GM19351 (cell line): ENCODE data around the gene SURF1.
A peak's percentile ranks its signal among the peaks of the same experiment; 100 is the strongest.
"Not testable (repeated sequence)": the region's sequence is repeated elsewhere in the genome, so short reads cannot be mapped to it uniquely, and the experiment has no call there.

Experiments used
- ATAC-seq: cut with Tn5 transposase; IDR thresholded peaks from one replicate; pipeline ENCODE4 v1.9.1; 2021; ENCODE audit warnings: mild to moderate bottlenecking, moderate library complexity; ENCODE audit not compliant: unreplicated experiment

The SURF1 gene

DNA sequence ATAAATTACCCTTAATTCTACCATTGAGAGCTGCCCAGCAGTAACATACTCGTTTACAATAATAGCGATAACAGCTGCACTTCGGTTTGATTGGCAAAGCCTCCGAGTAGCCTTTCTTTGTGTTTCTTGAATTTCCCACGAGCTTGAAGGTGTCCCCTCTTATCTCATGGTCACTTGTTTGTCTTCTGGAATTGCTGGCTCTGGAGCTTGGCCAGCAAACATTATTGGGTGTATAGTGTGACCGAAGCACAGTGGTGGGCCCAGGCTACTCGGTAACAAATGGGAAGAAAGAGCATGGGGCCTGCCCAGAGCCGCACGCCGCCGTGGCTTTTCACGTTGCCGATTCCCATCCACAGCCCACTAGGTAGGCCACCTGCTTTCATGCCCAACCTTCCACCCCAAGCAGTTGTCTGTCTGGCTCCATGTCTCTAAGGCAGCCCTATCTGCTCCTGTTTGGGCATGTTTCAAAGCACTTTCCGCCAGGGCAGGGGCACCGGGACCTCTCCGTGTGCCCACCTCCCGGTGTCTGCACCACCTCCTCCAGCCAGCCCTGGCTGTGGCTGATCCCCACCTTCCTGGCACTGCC lies 28.5 kb upstream of the SURF1 start:
- no peak for ATAC-seq

- no peak for ATAC-seq
Observed at GRCh38 chr9:133383438-133383837, 27.2 kb upstream of the SURF1 start.

GRCh38 chr9:133382507-133383141 lies 26.3 kb upstream of the SURF1 start:
- no peak for ATAC-seq

- no peak for ATAC-seq
Observed at GRCh38 chr9:133380734-133381133, 24.4 kb upstream of the SURF1 start.

GRCh38 chr9:133379153-133380086 lies 23.1 kb upstream of the SURF1 start:
- no peak for ATAC-seq

- ATAC-seq: no peak
Observed at GRCh38 chr9:133378408-133378962, 22.2 kb upstream of the SURF1 start.

DNA sequence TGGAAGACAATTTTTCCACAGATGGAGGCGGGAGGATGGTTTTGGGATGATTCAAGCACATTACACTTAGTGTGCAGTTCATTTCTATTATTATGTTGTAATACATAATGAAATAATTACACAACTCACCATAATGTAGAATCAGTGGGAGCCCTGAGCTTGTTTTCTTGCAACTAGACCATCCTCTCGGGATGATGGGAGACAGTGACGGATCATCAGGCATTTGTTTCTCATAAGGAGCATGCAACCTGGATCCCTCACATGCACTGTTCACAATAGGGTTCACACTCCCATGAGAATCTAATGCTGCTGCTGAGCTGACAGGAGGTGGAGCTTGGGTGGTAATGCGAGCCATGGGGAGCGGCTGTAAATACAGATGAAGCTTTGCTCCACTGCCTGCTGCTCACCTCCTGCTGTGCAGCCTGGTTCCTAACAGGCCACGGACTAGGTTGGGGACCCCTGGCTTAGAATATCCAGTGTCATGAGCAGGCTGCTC lies 21.5 kb upstream of the SURF1 start:
- ATAC-seq: no peak

DNA sequence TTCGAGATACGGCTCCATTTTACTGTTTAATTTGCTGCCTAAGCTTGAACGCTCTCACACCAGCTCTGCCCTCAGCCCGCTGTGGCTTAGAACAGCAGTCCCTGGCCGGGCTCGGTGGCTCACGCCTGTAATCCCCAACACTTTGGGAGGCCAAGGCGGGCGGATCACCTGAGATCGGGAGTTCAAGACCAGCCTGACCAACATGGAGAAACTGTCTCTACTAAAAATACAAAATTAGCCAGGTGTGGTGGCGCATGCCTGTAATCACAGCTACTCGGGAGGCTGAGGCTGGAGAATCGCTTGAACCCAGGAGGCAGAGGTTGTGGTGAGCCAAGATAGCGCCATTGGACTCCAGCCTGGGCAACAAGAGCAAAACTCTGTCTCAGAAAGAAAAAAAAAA lies 21.0 kb upstream of the SURF1 start:
- not testable (repeated sequence) for ATAC-seq

DNA sequence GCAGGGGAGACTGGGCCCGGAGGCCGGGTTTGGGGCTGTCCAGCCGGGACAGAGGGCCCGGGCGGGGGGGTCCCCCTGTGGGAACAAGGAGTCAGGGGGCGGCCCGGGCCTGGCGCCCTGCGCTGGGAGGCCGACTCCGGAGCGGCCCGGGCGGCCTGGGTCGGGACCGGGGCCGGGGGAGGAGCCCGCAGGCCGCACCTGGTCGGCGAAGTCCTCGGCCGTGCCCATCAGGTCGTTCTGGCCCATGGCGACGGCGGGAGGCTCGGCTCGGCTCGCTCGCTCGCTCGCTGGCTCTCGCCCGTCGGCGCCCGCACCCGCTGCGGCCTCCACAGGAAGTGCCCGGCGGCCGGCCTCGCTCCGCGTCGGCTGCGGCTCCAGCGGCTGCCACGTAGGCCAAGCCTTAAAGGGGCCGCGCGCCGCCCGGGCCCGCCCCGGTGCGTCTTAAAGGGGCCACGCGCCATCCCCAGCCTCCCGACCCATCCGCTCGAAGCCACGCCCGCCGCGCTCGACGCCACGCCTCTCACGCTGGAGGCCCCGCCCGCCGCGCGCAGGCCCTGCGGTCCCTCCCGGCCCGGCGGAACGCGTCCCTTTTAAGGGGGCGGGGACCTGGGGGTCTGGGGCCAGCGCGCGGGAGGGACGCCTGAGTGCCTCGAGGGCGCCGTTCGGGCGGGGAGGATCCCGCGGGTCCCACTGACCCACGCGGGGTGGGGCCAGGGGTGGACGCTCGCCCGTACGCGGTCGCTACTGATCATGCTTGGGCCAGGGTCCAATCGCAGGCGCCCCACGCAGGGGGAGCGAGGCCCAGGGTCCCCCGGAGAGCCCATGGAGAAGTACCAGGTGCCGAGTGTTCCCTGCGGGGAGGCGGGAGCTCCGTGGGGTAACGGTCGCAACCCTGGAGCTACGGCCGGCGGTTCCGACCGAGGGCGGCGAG lies 19.7 kb upstream of the SURF1 start, which contains the start of the genes STKLD1 and SURF4:
STKLD1 (plus strand) TSS at position 643 of the 931 bp plus-strand sequence; CDS start at position 751, 108 bp downstream.
SURF4 (minus strand) TSS at position 337 of the 931 bp plus-strand sequence; CDS start at position 246, 91 bp downstream.
- peak; percentile 92 for ATAC-seq

DNA sequence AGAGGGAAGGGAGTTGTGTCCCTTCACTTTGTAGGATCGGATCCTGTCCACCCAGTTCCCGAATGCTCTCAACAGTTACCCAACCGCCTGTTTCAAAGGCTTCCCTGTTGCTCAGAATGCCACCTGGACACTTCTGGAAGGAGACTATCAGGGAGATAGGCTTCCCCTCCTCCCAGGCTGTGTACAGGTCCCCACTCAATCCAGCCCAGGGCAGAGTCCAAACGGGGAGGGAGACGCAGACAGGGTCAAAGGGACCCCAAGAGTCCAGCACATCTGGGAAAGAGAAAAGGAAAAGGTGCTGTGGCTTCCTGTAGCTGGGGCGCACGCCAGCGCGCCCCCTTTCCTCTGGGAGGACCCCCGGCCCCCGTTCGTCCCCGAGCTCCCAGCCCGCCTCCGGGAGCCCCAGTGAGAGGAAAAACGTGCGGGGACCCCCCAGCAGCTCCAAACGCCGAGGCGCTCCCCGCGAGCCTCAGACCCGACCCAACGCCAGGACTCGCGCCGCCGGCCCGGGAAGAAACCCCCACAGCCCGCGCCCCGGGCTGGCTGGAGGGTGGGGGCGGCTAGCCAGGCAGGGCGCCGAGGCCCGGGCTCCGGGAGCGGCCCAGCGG lies 18.9 kb upstream of the SURF1 start:
- peak; percentile 7 for ATAC-seq

DNA sequence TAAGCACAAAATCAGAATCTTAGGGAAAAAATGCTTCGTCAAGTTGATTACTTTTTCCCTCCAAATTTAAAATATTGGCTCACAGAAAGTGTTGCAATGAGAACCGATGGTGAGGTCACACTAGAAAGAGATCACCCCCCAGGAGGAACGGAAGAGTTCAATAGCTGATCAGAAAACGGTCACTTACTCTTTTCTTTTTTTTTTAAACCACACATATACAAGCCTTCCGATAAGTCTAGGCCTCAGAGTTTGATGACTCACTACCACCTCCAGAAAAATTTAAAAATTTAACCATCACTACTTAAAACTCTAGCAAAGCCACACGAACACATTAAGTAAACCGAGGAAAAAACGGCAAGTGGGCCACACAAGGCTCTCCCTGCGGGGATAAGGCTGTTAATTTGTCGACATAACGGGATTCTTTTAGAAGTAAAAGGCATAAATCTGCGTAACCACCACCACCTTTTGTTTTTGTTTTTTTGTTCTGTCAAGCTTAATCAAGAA lies 18.4 kb upstream of the SURF1 start:
- no peak for ATAC-seq

- ATAC-seq: no peak
Observed at GRCh38 chr9:133372144-133372543, 15.9 kb upstream of the SURF1 start.

DNA sequence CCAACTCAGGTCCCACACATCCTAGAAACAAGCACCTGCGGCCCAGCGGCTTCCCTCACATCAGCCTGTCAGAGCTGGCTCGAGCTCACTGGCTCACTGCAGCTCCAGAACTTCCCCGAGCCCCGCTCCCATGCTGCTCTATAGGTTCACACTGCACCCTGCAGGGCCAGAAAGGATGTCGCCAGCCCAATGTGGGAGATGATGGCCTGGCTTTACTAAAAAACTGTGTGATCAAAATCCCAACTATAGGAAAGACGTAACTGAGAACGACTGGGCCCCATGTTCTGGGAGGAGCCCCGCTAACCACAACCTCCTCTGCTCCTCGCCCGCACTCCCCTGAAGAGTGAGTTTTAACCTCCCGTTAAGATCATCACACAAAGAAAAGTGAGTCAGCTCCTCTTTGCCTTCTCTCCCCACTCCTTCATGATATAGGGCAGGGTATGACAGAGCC lies 15.0 kb upstream of the SURF1 start:
- ATAC-seq: no peak

DNA sequence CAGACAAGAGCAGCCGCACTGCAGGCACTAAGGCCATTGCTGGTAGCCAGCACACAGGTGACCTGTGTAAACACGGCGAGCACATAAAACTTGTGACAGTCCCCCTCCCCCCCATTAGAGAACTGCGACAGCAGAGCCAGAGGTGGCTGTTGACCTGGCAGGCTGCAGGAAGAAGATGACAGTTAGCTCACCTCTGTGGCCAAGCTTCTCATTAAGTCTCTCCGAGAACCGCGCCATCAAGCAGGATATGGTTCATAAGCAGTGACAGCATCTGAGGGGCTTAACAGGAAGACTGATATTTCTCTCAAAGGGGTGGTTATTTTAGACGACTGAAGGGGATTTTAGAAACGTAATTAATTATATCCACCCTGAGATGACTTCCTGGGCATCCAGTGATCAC lies 14.4 kb upstream of the SURF1 start:
- no peak for ATAC-seq

DNA sequence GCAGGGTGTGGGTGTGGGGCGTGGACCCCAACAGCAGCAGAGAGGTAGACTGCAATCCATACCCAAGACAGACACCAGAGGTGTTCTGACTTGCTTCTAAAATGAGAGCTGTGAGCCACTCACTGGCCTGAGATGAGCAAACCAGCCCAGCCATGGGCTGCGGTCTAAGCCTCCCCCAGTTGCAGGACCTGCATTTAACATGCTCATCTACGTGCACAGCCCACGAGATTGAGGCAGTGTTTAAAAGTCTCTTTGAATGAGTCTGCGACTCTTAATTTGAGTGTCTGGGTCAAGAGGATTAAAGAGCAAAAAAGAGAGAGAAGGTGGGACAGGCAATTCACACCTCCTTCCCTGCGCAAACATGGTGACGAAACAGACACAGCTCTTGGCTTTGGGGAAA lies 13.6 kb upstream of the SURF1 start:
- no peak for ATAC-seq

DNA sequence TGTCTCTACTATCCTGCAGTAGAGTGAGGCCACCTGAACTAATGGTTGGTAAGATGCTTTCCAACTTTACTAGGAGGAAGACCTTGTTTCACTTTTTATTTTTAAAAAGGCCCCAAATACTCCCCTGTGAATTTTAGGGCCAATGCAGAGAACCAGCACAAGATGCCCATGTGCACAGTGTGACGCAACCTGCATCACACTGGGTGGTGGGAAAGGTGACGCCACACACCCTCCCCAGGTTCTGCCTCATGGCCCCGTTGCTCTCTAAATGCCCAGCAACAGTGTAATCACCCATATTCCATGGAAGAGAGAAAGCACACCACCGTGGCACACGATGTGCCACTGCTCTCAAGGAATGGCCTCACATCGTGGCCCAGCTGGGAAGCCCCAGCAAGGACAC lies 13.1 kb upstream of the SURF1 start:
- no peak for ATAC-seq

- ATAC-seq: no peak
Observed at GRCh38 chr9:133368249-133368881, 12.1 kb upstream of the SURF1 start.

DNA sequence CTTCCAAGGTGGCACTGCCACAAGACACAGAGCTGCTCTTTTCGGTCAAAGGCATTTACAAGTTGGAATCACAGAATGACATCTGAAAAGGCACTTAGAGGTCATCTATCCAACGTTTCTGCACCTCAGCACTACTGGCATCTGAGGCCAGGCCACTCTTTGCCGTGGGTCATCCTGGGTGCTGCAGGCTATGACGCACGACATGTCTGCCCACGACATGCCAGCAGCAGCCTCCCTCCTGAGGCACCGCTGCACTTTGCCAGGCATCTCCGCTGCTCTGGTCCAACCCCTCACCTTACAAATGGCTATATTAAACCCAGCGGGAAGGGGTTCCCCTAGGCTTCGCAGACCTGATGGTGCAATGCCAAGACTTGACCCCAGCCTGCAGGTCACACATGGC lies 11.5 kb upstream of the SURF1 start:
- ATAC-seq: no peak

- ATAC-seq: no peak
Observed at GRCh38 chr9:133367221-133367620, 10.9 kb upstream of the SURF1 start.
